GM18520 (cell line): ENCODE measurements around the gene NMRAL1.

ENCODE experiments used
- ATAC-seq: cut with Tn5 transposase; IDR thresholded peaks from one replicate; pipeline ENCODE4 v1.9.1; 2021; ENCODE audit not compliant: unreplicated experiment

NMRAL1 gene

GRCh38 chr16:4505356-4506147 is 31.1 kb upstream of the NMRAL1 start:
- peak; percentile 42 for ATAC-seq

GRCh38 chr16:4501071-4501478 is 26.6 kb upstream of the NMRAL1 start:
- no peak for ATAC-seq

GRCh38 chr16:4500272-4500671 is 25.8 kb upstream of the NMRAL1 start:
- no peak for ATAC-seq

- no peak for ATAC-seq
Measured at GRCh38 chr16:4499196-4499555, 24.8 kb upstream of the NMRAL1 start.

GRCh38 chr16:4498546-4499195 is 24.2 kb upstream of the NMRAL1 start:
- ATAC-seq = no peak

GRCh38 chr16:4496305-4496704 is 21.9 kb upstream of the NMRAL1 start:
- no peak for ATAC-seq

GRCh38 chr16:4495766-4496165 is 21.3 kb upstream of the NMRAL1 start:
- ATAC-seq = no peak

- ATAC-seq = no peak
Measured at GRCh38 chr16:4494746-4495490, 20.5 kb upstream of the NMRAL1 start.

- no peak for ATAC-seq
Measured at GRCh38 chr16:4491898-4492297, 17.5 kb upstream of the NMRAL1 start.

GRCh38 chr16:4489030-4489429 is 14.6 kb upstream of the NMRAL1 start:
- ATAC-seq = no peak

- ATAC-seq = no peak
Measured at GRCh38 chr16:4488499-4488967, 14.1 kb upstream of the NMRAL1 start.

- ATAC-seq = no peak
Measured at GRCh38 chr16:4487955-4488498, 13.6 kb upstream of the NMRAL1 start.

GRCh38 chr16:4486126-4486893 is 11.9 kb upstream of the NMRAL1 start:
- ATAC-seq = no peak

- ATAC-seq = no peak
Measured at GRCh38 chr16:4481963-4482362, 7.5 kb upstream of the NMRAL1 start.

GRCh38 chr16:4481526-4481925 is 7.1 kb upstream of the NMRAL1 start:
- ATAC-seq = no peak

- no peak for ATAC-seq
Measured at GRCh38 chr16:4477966-4478365, 3.5 kb upstream of the NMRAL1 start.

- ATAC-seq = peak; percentile 86
Measured at GRCh38 chr16:4475880-4476788, 1.7 kb upstream of the NMRAL1 start, which contains the start of gene HMOX2. Gene HMOX2, plus strand, starts transcription at chr16:4476398. Its CDS starts 29,127 bp downstream, at chr16:4505525.

- no peak for ATAC-seq
Measured at GRCh38 chr16:4472880-4473279, 1.5 kb downstream of the NMRAL1 start.

- no peak for ATAC-seq
Measured at GRCh38 chr16:4471869-4472268, 2.6 kb downstream of the NMRAL1 start.

GRCh38 chr16:4468972-4469371 is 5.5 kb downstream of the NMRAL1 start:
- no peak for ATAC-seq
